ENCODE measurements around the gene RPSA.

RPSA gene

DNA sequence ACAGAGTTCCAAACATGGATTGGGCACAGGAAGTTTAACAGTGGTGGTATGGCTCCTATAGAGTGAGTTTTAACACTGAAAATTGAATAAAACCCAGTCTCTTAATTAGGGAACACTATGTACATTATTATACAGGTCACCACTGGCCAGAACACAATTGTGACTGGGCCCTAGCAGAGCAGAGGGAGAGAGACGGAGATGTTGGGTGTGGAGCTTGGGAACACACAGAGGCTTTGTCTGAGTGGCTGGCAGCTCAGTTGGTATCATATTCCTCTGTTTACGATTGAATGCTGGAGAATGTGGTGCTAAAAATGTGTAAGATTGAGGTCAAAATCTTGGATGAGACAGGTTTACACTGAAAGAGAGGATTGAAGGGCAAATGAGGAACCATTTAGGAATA, 54.2 kb downstream of the RPSA start:
- DNase-seq, result no peak

Measured in NCI-H1436 treated with DMSO at 0.1 percent for 48 hours (cell line).